SIG-M5 (cell line): ENCODE data around the gene BRD2.
A peak's percentile ranks its signal among the peaks of the same experiment; 100 is the strongest.
"Not testable (repeated sequence)": the region's sequence is repeated elsewhere in the genome, so short reads cannot be mapped to it uniquely, and the experiment has no call there.

Source experiments
- DNase-seq: peaks from one replicate; lab custom pipeline; 2025; lab: John Stamatoyannopoulos, UW

BRD2 gene

DNA sequence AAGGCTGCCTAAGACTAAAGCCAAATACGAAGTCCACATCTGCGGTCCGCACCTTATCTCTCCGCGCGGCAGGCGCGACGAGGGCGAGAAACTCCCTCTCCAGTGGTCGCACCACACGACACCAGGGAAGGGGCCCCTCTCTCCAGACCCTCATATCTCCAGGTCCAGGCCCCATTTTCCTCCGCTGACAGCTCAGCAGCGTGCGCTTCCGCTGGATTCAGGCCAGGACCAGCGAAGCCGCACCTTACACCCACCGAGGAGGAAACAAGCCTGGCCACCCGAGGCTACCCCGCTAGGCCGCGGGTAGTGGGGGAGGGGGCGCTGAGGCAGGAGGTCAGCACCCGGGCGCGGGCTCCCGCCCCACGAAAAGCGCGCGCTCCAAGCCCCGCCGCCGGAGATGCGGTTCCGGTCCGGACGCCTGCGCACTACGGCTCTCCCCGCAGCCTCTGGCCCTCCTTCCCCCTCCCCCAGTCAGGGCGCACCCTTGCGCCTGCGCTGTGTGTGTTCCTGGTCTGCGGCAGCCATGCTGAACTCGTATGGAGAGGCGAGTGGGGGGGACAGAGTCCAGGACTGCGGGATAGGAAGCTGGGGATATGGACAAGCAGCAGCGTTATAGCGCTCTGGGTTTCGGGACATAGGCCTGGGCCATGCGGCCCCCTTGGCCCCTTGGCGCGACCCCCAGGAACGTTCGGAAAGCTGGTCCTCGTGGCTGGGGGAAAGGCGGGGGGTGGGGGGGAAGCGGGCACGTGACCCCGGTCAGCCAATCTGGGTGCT, at the start of gene BRD2:
Gene BRD2, plus strand, starts transcription at position 502 of the 774 bp plus-strand sequence. CDS start 4,305 bp downstream, outside the sequence.
- DNase-seq = peak; percentile 58

DNA sequence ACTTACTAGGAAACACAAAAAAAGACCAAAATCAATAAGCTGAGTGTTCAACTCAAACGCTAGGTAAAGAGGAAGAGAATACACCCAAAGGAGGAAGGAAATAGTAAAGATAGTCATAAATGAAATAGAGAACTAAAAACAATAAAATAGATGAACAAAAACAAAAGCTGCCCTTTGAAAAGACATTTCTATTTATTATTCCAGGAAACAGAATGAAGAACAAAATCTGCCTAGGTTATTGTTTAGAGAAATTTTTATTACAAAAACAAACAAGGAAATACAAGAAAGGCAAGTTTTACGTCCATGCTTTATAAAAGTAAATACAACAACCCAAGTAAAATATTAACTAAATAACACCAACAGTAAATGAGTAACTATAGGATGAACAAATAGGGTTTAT, 47.7 kb upstream of the BRD2 start:
- no peak for DNase-seq

DNA sequence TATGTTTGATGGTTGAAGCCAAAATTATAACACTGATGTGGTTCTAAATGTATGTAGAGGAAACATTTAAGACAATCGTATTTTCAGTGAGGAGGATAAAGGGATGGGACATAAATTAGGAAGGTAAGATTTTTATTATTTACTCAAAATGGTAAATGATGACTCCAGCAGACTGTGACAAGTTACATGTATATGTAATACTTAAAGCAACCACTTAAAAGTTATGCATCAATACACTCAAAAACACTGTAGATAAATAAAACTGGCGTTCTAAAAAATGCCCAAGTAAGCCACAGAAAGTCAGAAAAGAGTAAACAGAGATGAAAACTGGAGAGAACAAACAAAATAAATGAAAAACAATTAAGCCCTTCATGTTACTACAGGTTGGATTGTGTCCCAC, 46.3 kb upstream of the BRD2 start:
- DNase-seq = no peak

DNA sequence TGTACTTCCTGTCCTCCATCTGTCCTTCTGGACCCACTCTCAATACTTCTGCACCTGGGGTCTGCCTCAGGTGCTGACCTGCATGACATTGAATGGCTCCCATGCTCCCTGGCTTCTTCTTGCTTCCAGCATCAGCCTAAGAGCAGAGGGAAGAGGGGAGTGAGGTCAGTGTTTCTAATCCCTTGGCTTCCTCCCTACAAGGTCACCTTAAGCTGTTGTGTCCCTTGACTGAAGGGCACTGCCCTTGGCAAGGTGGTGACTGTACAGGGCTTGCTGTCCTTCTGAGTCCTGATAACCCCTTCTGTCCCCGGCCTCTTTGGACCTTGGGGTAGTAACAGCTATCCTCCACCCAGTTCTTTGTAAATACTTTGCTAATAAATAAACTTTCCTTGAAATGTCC, 37.2 kb upstream of the BRD2 start:
- DNase-seq = no peak

DNA sequence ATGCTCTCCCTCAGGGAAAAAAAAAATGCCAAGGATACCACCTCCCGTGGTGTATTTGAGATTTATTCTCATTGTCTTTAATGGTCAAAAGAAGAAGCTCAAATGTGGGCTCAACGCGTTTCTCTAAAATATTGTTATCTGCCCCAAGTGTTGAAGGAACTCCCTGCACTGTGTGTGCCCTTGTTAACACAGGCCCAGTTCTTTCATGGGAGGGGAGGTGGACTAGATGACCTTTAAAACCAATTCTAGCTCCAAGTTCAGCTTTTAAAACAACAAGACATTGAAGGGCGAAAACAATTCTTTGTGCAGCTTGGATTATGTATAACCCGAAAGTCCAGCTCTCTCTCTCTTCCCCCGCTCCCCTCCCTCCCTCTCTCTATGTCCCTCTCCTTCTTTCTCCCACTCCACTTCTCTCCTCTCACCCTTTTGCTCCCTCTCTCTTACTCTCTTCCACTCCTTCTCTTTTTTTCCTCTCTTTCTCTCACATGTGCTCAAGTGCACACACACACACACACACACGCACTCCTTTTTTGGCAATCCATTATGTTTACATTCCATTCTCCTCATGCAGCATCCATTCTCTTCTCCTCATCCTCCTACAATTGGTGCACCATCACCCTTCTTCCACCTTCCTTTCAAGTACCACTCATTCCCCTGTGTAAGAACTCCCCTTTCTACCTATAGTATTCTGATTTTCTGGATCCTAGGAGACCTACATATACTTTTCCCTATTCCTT, 36.1 kb upstream of the BRD2 start:
- DNase-seq = no peak

DNA sequence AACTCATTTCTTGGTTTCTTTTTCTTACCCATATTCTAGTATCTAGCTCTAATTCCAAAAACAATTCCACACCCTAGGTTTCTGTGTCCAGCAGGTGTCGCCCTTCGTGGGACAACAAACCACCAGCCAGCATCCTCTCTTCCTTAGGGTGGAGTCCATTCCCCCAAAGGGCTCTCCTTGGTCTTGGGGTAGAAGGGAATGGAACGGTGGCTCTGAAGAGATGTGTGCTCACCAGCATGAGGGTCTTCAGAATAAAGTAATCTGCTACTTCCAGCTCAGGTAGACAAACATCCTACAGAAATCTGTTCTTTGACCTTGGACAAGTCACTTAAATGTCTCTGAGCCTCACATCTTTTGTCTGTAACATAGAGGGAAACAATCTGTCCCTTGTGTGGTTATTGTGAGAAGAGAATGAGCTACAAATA, 34.7 kb upstream of the BRD2 start:
- DNase-seq = no peak

DNA sequence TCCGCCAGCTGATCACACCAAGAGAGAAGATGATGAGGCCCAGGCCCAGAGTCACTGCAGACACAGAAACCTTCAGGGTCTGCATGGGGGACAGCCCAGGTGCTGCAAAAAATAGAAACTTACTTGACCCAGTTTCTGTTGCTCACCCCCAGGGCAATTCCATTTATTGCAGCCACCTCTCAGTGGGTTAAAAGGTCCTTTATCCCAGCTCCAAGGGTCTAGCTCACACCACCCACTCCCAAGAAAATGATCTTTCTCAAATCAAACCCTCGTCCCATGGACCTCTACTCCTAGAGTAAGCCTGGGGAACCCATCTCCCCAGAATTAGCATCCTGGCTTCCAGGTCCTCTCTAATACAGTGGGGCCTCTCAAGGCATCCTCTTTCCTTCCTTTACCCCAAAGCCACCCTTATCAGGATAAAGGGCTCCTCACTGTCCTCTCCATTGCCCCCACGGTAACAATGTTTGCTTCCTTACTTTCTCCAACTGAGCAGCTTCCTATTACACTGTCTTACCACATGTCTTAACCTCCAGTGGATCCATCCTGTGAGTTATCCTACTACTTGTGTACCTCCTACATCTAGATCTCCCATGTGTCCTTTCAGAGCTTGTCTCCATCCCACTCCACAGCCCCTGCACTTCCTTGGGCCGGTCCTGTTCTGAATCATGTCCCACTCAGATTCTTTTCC, 32.7 kb upstream of the BRD2 start:
- no peak for DNase-seq

DNA sequence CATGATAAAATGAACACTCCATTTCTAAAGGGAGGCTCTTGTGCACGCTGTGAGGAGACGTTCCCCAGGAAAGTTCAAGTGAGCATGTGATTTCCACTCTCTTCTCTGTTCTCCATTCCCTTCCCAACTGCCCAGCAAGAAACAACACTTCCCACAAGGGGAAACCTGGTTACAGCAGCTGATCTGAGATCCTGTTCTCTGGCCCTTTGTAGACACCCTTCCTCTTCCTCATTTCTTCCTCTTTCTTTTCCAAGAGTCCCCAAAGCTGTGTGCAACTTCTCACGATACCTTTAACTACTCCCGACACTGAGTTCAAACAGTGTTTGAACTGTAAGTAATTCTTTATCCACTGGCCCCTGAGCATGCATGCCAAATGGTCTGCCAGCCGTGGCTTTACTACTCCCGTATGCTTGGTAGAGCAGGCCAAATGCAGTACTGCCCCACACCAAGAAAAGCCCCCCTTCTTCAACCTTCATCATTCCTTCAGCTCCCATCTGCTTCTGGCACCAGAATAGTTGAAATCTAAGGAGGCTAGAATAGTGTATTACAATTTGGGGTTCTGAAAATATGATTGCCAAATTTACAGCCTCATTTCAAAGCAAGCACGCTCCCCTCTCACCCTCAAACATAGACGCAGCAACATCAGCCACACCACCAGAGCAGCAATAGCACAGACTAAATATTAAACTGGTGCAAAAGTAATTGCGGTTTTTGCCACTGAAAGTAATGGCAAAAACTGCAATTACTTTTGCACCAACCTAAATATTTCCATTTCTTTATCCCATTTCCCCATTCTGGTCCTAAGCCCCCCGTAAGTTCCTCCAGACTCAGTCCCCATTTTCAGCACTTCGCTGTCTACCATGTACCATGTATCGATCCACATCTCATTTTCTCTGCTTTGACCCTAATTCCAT, 31.9 kb upstream of the BRD2 start:
- no peak for DNase-seq

DNA sequence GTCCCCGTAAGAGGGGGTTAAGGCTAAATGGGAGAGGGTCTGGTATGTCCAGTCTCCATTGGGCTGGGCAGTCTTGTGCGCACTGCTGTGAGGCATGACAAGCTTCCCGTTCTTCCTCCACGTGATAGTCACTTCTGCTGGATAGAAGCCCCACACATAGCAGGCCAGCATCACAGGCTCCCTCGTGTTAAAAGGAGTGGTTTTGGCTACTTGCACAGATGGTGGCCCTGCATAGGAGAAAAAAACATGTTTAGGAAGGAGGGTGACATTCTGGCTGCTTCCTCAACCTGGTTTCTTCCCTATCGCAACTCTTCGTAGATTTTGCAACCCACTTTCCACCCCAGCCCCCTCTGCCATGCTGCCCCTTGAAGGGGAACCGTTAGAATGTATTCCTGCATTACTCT, 31.2 kb upstream of the BRD2 start:
- DNase-seq = peak; percentile 6

DNA sequence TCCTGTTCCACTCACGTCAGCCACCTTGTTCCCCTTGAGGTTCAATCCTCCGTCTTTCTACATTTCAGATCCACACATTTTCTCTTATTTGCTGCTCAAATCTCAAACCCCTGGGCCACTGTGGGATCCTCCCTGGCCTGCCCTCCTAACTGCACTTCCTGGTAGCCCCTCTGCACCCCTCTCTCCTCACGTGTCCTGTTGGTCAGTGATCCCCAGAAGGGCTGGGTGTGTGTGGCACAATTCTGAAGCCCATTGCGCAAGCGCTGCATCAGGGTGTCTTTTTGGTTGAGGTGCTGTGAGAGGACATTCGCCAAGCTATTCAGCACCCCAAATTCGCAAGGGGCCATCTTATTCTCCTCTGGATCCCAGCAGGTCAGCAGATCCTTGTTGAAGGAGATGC, 29.9 kb upstream of the BRD2 start:
- DNase-seq = no peak

DNA sequence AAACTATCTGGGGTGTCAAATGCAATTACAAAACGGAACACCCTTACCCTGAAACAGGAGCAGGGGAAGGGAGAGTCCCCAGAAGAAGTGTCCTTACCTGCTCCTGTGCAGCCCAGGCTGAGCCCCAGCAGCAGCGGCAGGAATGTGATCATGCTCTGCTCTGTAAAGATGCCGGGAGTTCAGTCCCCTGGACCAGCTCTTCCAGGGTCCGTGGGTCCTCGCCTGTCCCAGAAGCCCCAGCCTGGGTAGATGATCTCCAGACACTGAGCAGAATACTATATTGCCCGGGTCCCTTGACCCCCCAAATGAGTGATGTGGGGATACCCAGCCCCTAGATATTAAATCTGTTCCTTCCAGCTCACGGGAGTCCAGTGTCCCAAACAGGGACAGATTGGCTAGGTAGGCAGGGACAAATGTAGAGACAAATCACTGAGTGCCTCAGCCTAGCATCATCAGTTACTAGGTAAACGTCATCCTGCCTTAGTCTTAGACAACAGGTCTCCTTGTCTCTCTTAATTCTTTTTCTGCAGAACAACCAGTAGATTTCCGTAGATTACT, 27.7 kb upstream of the BRD2 start, which contains the start of gene HLA-DMB:
Gene HLA-DMB, minus strand, starts transcription at position 373 of the 558 bp plus-strand sequence. Its CDS starts 221 bp downstream, at position 152.
- no peak for DNase-seq

DNA sequence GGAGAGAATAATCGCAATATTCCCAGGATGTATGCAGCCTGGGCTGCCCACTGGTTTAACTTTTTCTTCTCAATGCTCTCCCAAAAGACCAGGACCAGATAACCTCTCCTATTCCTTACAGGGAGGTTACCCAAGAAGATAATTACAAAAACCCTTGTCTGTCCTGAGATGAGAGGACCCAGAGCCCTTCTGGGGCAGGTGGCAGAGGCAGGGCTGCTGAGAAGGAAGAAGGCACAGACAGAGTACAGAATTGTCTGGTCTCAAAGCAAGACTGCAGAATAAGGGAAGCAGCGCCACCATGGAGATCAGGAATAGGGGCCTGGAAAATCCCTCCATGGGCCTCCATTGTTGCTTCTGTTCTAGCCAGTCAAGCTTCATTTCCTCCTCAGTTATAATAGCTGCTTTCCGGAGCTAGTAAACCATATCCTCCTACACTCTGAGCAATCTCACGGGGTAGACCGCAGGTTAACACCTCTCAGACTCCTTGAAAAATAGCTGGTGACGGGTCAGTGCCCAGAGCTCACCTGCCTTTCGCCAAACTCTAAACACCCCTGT, 27.1 kb upstream of the BRD2 start:
- no peak for DNase-seq

DNA sequence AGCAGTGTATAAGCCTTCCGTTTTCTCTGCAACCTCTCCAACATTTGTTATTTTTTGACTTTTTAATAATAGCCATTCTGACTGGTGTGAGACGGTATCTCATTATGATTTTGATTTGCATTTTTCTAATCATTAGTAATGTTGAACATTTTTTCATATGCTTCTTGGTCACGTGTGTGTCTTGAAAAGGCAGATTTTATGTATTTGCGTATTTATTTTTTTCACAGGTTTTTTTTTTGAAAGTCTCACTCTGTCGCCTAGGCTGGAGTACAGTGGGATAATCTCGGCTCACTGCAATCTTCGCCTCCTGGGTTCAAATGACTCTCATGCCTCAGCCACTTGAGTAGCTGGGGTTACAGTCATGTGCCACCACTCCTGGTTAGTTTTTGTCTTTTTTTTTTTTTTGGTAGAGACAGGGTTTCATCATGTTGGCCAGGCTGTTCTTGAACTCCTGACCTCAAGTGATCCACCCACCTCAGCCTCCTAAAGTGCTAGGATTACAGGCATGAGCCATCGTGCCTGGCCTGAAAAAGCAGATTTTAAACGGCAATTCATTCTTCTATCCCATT, 25.8 kb upstream of the BRD2 start:
- DNase-seq = not testable (repeated sequence)

DNA sequence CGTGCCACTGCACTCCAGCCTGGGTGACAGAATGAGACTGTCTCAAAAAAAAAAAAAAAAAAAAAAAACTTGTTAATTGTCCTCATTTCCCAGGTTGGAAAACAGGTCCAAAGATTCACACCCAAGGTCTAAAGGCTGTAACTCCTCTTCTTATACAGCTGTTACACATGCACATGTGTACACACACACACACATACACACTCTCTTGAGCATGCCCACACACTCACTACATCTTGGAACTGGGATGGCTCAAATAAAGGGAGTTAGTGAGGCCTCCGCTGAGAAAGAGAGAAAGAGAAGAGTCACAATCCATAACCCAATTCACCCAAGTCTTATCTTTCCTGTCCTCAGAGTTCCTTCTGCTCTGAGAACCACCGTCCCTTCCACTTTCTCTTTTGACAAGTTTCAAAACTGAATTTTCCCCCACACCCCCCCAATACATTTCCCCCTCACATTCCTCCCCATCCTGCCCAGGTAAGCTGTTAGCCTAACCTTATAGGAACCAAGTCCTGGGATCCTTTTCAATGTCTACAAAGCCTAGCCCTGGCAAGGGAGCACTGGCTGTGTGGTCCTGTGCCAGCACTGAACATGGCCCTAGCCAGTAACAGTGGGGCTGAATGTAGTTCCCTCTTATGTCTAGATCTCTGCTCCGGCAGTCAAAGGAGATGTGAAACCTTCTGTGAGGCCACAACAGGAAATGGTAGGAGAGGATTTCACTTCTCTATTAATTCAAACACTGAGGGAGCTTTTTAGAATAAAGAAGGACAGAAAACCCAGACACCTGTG, 24.3 kb upstream of the BRD2 start:
- DNase-seq = peak; percentile 90

DNA sequence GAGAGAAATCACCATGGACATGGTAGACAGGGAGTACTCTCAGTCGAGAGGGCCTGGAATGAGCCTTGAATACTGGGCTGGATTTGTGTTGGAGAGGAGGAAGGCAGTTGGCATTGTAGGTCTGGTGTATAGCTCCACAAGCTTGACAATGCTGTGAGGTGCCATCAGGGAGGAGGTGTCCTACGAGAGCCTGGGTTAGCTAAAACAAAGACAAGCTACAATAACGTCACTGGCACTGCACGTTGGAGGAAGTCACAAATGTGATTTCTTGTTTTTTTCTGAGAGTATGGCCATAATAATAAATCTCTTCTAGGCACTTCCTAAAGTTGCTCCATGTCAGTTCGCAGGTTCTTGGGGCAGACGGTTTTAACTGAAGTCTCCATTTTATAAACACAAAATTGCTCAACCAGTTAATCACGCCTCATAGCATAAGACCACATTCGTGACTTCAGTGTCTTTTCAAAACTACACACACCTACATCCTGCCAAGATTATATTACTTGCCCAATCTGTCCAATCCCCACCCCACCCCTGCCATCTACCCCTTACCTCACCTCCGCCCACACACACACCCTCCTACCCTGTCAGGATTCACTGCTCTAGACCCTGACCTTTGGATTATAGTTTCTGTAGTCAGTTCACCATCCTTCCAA, 23.2 kb upstream of the BRD2 start:
- no peak for DNase-seq

DNA sequence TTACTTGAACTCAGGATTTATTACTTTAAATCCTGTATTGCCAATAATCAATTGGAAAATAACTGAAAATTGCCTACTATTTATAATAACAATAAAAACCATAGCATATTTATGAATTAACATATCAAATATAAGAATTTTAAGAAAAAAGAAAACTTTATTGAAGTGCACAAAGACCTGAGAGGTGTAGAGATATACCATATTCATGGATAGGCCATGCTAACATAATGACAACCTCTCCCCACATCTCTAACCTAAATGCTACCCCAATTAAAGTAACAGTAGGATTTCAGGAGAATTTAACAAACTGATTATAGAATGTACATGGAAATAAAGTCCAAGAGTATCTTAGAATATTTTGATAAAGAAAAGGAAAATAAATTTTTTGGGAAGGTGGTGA, 22.4 kb upstream of the BRD2 start:
- DNase-seq = no peak

DNA sequence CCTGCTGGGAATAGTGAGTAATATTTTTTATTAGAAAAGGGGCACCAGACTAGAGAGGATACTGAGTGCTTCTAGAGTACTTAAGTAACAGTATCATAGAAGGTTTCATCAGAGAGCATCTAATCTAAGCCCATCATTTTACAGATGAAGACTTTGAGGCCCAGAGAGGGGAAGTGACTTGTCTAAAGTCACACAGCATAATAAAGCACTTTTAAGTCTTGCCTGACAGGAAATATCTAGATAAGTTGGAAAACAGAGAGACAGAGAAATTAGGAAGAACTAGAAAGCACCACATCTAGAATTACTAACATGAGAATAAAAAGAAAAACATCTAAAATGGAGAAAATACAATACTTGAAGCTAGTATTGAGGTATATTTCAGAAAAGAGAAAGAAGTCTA, 21.5 kb upstream of the BRD2 start:
- DNase-seq = no peak

DNA sequence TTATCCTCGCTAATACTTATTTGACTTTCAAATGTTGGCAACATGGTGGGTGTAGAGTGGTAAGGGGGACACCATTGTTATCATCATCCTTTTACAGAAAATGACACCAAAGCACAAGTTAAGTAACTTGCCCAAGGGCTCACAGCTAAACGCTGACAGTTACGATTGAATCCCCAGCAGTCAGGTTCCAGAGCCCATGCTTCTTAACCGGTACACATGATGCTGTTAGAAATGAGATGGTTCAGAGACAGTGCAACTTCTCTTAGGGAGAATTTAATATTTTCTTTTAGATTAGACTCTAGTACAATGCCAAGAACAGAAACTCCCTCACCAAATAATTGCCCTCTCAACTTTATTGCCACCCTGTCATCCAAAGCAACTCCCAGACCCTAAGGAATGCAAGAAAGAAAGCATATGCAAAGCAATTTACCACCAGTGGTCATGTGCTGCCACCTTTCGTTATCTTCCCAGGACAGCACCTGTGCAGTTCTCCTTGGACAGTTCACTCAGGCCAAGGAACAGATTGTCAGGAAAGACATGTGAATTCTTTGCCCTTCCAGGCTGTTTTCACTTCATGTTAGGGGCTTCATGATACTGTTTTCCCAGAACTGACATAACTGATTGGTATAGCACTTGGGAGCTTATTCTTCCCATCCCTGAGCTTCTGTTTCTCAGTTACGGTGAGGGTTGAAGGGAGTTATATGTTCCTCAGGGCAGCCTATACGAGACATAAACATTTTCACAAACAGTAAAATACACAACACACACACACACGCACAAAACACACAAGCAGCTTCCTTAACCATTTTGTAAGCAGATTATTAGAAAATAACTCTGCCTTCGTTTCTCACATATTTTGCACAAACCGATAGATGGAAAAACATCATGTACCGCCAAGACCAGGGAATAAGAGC, 20.6 kb upstream of the BRD2 start:
- DNase-seq = no peak
